Endothelial cell of umbilical vein (primary cell): ENCODE data around the gene RNLS. TPM values are rescaled to one million over a fixed set of nuclear protein-coding genes. Genes with fewer than 3 reads are reported as not detected.

Source experiments
- BruUV-seq: library from RNA; stranded (reverse); fragments of 400-500 nt; replicated peaks from 2 replicates; lab custom pipeline; 2021; lab: Mats Ljungman, UMichigan
- CTCF ChIA-PET: fragments of 300-600, 350-600 bp; sonication (Branson Sonifier 250); formaldehyde crosslinking; loops from one replicate; lab custom pipeline; 2021; ENCODE audit warnings: antibody characterized with exemption, inconsistent platforms; lab: Charles Lee
- POLR2A ChIA-PET: fragments of 300-600, 350-600 bp; sonication (Branson Sonifier 250); formaldehyde crosslinking; loops from one replicate; lab custom pipeline; 2021; ENCODE audit warnings: antibody characterized with exemption, inconsistent platforms; lab: Charles Lee
- DNase-seq: peaks from one replicate; pipeline ENCODE4 v3.0.0-alpha.2; 2011; ENCODE audit warnings: low read depth, low spot score
- FAIRE-seq: peaks from 2 replicates; lab custom pipeline; 2011; peaks lifted over from hg19 to GRCh38; lab: Jason Lieb, UNC
- H2AFZ ChIP-seq: 2 replicates; pipeline ENCODE4 v1.6.0; 2012; ENCODE audit warnings: low read depth, low read length, control low read depth, inconsistent platforms
- H3K27ac ChIP-seq: 2 replicates; pipeline ENCODE4 v1.5.1; 2011; ENCODE audit warnings: low read depth, mild to moderate bottlenecking, control low read depth, low read length, moderate library complexity; ENCODE audit not compliant: insufficient read depth
- H3K27me3 ChIP-seq, 2 experiments: 2 replicates each; pipeline versions ENCODE4 v1.6.0 to v1.6.1; 2011; ENCODE audit warnings: low read length in 2 of 2, mixed read lengths in 1 of 2; ENCODE audit not compliant: control insufficient read depth in 2 of 2, insufficient read depth in 2 of 2
- H3K36me3 ChIP-seq, 2 experiments: 2 replicates in 1 of 2; 3 replicates in 1 of 2; pipeline ENCODE4 v1.5.1; 2011; ENCODE audit warnings: low read length in 2 of 2, mild to moderate bottlenecking in 1 of 2, moderate library complexity in 1 of 2; ENCODE audit not compliant: control insufficient read depth in 2 of 2, insufficient read depth in 2 of 2; ENCODE audit errors: extremely low read depth in 1 of 2
- H3K4me1 ChIP-seq: 3 replicates; pipeline ENCODE4 v1.5.1; 2011; ENCODE audit warnings: mild to moderate bottlenecking, low read length; ENCODE audit not compliant: control insufficient read depth, insufficient read depth; ENCODE audit errors: extremely low read depth
- H3K4me2 ChIP-seq: 2 replicates; pipeline ENCODE4 v1.6.1; 2011; ENCODE audit warnings: low read length, control low read depth, mixed read lengths; ENCODE audit not compliant: insufficient read depth
- H3K4me3 ChIP-seq, 3 experiments: fragments of 200-600 bp in 1 of 3; sonication (generic), shearing (Covaris generic) in 1 of 3; replicated peaks in 1 of 3; 2 replicates each; pipeline ENCODE4 v1.5.1; 2011 to 2016; ENCODE audit warnings: control low read depth in 3 of 3, low read length in 3 of 3, mild to moderate bottlenecking in 2 of 3, inconsistent platforms in 1 of 3, low read depth in 1 of 3, moderate library complexity in 1 of 3; ENCODE audit not compliant: insufficient read depth in 1 of 3
- H3K79me2 ChIP-seq: 2 replicates; pipeline ENCODE4 v1.6.0; 2012; ENCODE audit warnings: low read length, inconsistent platforms; ENCODE audit not compliant: control insufficient read depth, insufficient read depth
- H3K9ac ChIP-seq: replicated peaks from 2 replicates; pipeline ENCODE3; 2011; ENCODE audit warnings: low read length, control low read depth; ENCODE audit not compliant: insufficient read depth; ENCODE audit errors: extremely low read depth
- H3K9me1 ChIP-seq: replicated peaks from 3 replicates; pipeline ENCODE4 v1.6.0; 2011; ENCODE audit warnings: mild to moderate bottlenecking, low read length; ENCODE audit not compliant: control insufficient read depth, insufficient read depth; ENCODE audit errors: extremely low read depth
- H3K9me3 ChIP-seq: replicated peaks from 2 replicates; pipeline ENCODE4 v1.5.1; 2012; ENCODE audit warnings: low read length, inconsistent platforms; ENCODE audit not compliant: control insufficient read depth, insufficient read depth
- H4K20me1 ChIP-seq: replicated peaks from 2 replicates; pipeline ENCODE3; 2011; ENCODE audit warnings: mild to moderate bottlenecking, low read length; ENCODE audit not compliant: control insufficient read depth, insufficient read depth; ENCODE audit errors: extremely low read depth
- EZH2 ChIP-seq: IDR thresholded peaks from 2 replicates; pipeline ENCODE4 v1.6.1; 2012; ENCODE audit warnings: borderline replicate concordance, low read depth, mild to moderate bottlenecking, moderate library complexity, low read length, inconsistent platforms; ENCODE audit not compliant: severe bottlenecking
- FOS ChIP-seq: IDR thresholded peaks from 2 replicates; pipeline ENCODE4 v1.6.1; 2011; ENCODE audit warnings: mild to moderate bottlenecking, low read length, moderate library complexity, borderline replicate concordance; ENCODE audit not compliant: insufficient read depth
- GATA2 ChIP-seq: IDR thresholded peaks from 2 replicates; pipeline ENCODE4 v1.7.0; 2011; ENCODE audit warnings: low read depth, mild to moderate bottlenecking, moderate library complexity, mixed read lengths, low read length; ENCODE audit not compliant: insufficient read length, insufficient read depth
- JUN ChIP-seq: IDR thresholded peaks from 2 replicates; pipeline ENCODE4 v1.6.1; 2011; ENCODE audit warnings: borderline replicate concordance, low read depth; ENCODE audit not compliant: insufficient read length, insufficient read depth
- MYC ChIP-seq: IDR thresholded peaks from one replicate; pipeline ENCODE4 v1.6.1; 2011; ENCODE audit warnings: mild to moderate bottlenecking, low read depth, low read length
- POLR2A ChIP-seq: IDR thresholded peaks from 2 replicates; pipeline ENCODE4 v1.6.1; 2012; ENCODE audit warnings: low read depth, mild to moderate bottlenecking, control low read depth, low read length
- POLR2AphosphoS5 ChIP-seq: IDR thresholded peaks from 2 replicates; pipeline ENCODE4 v1.6.1; 2012; ENCODE audit warnings: low read depth, mild to moderate bottlenecking, control low read depth, low read length, moderate library complexity; ENCODE audit not compliant: insufficient read depth
- dilution Hi-C: fragments of 300-500 bp; cut with MboI; formaldehyde crosslinking; loops from one replicate; pipeline ENCODE4 v1.15.0; 2019; ENCODE audit warnings: low sequenced_read_pairs; ENCODE audit not compliant: extremely low pct_ligation_motif_present
- intact Hi-C: fragments of 100-400 bp; cut with micrococcal nuclease; formaldehyde crosslinking; loops from one replicate; pipeline ENCODE4 v1.10.0; 2022
- polyA plus RNA-seq, 4 experiments: library from polyadenylated mRNA; depleted of rRNA in 3 of 4; stranded (reverse) in 3 of 4; unstranded in 1 of 4; fragments of >200 nt; gene quantifications; 2 replicates each; pipeline versions ENCODE4 v1.2.1 to v1.2.3, GENCODE V29; 2011 to 2012; ENCODE audit warnings: missing spikeins in 1 of 4
- total RNA-seq: library from RNA; stranded (reverse); gene quantifications from 2 replicates; pipeline ENCODE4 v1.2.3, GENCODE V29; 2021
- TF ChIP-seq, protein P1 (sequence below): IDR thresholded peaks from 2 replicates; pipeline ENCODE4 v1.6.1; 2011; ENCODE audit not compliant: insufficient read depth, insufficient read length
- TF ChIP-seq, protein P2 (sequence below), 2 donors: IDR thresholded peaks; 1 replicate in 1 of 2; 2 replicates in 1 of 2; pipeline ENCODE4 v1.5.1; 2011; ENCODE audit warnings: low read length in 2 of 2, mild to moderate bottlenecking in 2 of 2, moderate library complexity in 2 of 2, control low read depth in 1 of 2, inconsistent platforms in 1 of 2, low read depth in 1 of 2; ENCODE audit not compliant: insufficient read depth in 1 of 2; ENCODE audit errors: extremely low read depth in 1 of 2

Gene RNLS
- total and polyA plus RNA-seq, 2 donors (not counting 3 experiments of a cell fraction or from before 2014, with no cell fraction given): 2.5 to 4.6 TPM

DNA sequence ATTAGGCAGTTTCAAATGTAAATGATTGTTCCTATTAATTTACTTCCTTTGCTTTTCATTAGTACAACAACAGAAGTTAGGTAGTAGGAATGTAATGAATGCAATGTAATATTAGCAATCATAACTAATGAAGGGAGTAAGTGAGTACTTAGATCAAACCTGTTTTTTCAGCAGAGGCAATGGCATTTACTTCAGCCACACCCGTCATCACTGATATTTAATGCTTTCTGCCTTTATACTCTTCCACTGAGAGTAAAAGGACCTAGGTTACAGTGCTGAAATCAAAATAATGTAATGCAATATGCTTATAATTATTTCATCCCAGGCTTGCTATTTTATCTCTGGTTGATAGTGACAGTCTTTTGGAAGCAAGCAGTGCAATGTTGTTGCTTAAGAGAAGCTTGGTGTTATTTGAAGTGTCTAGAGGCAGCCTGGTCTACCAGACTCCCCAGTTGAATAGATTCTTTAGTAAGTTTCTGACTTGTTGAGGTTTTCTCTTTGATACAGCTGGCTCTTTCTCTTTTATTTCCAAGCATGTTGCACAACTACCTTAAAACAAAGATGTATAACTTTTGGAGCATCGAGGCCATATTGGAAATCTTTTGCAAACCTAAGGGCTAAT lies 149.4 kb downstream of the RNLS start:
- intact Hi-C loops: no loop called here
- ChIA-PET POLR2A (no interaction called here), CTCF (no interaction called here)
- no peak overlapping the region for H3K4me3 ChIP-seq
- H3K36me3 ChIP-seq: no peaks in the 10 kb centered on the region
- no peak overlapping the region for H3K4me2 ChIP-seq
- no peaks in the 10 kb centered on the region for H3K27me3 ChIP-seq
- no peaks in the 10 kb centered on the region for H3K79me2 ChIP-seq
- no peaks in the 10 kb centered on the region for H3K9me1 ChIP-seq
- H3K27ac ChIP-seq: no peak overlapping the region
- DNase-seq (no peak), FAIRE-seq (no peak)
- H3K9ac ChIP-seq: no peak overlapping the region
- dilution Hi-C loops: no loop called here
- H4K20me1 ChIP-seq: no peaks in the 10 kb centered on the region
- no peak overlapping the region for H2AFZ ChIP-seq
- no peaks in the 10 kb centered on the region for H3K9me3 ChIP-seq
- TF ChIP-seq FOS (no peak), MYC (no peak), POLR2A (no peak), GATA2 (no peak), JUN (no peak), EZH2 (no peak), POLR2AphosphoS5 (no peak)
- TF ChIP-seq, protein P1, sequence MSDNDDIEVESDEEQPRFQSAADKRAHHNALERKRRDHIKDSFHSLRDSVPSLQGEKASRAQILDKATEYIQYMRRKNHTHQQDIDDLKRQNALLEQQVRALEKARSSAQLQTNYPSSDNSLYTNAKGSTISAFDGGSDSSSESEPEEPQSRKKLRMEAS: no peak
- TF ChIP-seq, protein P2, sequence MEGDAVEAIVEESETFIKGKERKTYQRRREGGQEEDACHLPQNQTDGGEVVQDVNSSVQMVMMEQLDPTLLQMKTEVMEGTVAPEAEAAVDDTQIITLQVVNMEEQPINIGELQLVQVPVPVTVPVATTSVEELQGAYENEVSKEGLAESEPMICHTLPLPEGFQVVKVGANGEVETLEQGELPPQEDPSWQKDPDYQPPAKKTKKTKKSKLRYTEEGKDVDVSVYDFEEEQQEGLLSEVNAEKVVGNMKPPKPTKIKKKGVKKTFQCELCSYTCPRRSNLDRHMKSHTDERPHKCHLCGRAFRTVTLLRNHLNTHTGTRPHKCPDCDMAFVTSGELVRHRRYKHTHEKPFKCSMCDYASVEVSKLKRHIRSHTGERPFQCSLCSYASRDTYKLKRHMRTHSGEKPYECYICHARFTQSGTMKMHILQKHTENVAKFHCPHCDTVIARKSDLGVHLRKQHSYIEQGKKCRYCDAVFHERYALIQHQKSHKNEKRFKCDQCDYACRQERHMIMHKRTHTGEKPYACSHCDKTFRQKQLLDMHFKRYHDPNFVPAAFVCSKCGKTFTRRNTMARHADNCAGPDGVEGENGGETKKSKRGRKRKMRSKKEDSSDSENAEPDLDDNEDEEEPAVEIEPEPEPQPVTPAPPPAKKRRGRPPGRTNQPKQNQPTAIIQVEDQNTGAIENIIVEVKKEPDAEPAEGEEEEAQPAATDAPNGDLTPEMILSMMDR (IDR thresholded peaks at IDR 0.05; ENCODE audit: extremely low read depth in 1 of 2, insufficient read depth in 1 of 2, low read depth in 1 of 2, low read length in 2 of 2): no peak
- H3K4me1 ChIP-seq: no peaks in the 10 kb centered on the region
- BruUV-seq: no TSS peak
